ENCODE measurements around the gene KRT10. TPM values are rescaled to one million over a fixed set of nuclear protein-coding genes. Genes with fewer than 3 reads are reported as not detected.

The KRT10 gene
- polyA plus RNA-seq, 2 of the 4 experiments (the other 2 are of a cell fraction) = 59.8 to 96.2 TPM

GRCh38 chr17:40818733-40819527, 3.5 kb downstream of the KRT10 start (continued):
- TF ChIP-seq PBX3 (IDR thresholded peaks at IDR 0.05) (no peak), HOXA7 (CRISPR knock-in tag; IDR thresholded peaks at IDR 0.05) (0 out of 2 replicates have a peak, but pooled peaks have one; percentile 36), HEYL (CRISPR knock-in tag; IDR thresholded peaks at IDR 0.05) (no peak), MAX (IDR thresholded peaks at IDR 0.05) (no peak), E2F6 (IDR thresholded peaks at IDR 0.05; ENCODE audit: borderline replicate concordance, low read depth) (no peak; the same call in 1 of the 2 replicates), MAFK (IDR thresholded peaks at IDR 0.05; ENCODE audit: partially characterized antibody) (peak; percentile 69), TFCP2L1 (CRISPR knock-in tag; IDR thresholded peaks at IDR 0.05) (no peak), TP53 (CRISPR knock-in tag; IDR thresholded peaks at IDR 0.05) (no peak), SREBF2 (IDR thresholded peaks at IDR 0.05) (no peak), JUN (IDR thresholded peaks at IDR 0.05) (peak; percentile 53 to 94; a peak in 4 of 5 replicates), FOSB (CRISPR knock-in tag; IDR thresholded peaks at IDR 0.05) (0 out of 2 replicates have a peak, but pooled peaks have one; percentile 67), MAZ (IDR thresholded peaks at IDR 0.05; ENCODE audit: borderline replicate concordance, low read depth, low read length) (no peak), EHF (CRISPR knock-in tag; IDR thresholded peaks at IDR 0.05) (no peak), ZFP36 (IDR thresholded peaks at IDR 0.05; ENCODE audit: borderline replicate concordance, partially characterized antibody) (no peak), RFX5 (IDR thresholded peaks at IDR 0.05) (no peak), HES2 (IDR thresholded peaks at IDR 0.05) (no peak), NR3C1 (IDR thresholded peaks at IDR 0.05) (no peak), SMC3 (IDR thresholded peaks at IDR 0.05) (no peak), NPAS2 (CRISPR knock-in tag; IDR thresholded peaks at IDR 0.05; ENCODE audit: borderline replicate concordance) (no peak), POLR2AphosphoS2 (conservative IDR thresholded peaks at IDR 0.05; ENCODE audit: low read length) (no peak), CHD4 (IDR thresholded peaks at IDR 0.05; ENCODE audit: borderline replicate concordance) (no peak), USF2 (IDR thresholded peaks at IDR 0.05) (no peak), ELK1 (IDR thresholded peaks at IDR 0.05; ENCODE audit: low read depth, low read length) (0 out of 2 replicates have a peak, but pooled peaks have one; percentile 23), PHF8 (IDR thresholded peaks at IDR 0.05; ENCODE audit: borderline replicate concordance, low read depth) (peak; percentile 77; the same call in 1 of the 2 replicates), FOSL2 (IDR thresholded peaks at IDR 0.05) (no peak), FOSL2 (CRISPR knock-in tag; IDR thresholded peaks at IDR 0.05) (no peak), EP300 (IDR thresholded peaks at IDR 0.05) (no peak), FOXS1 (CRISPR knock-in tag; IDR thresholded peaks at IDR 0.05) (no peak), CHD2 (IDR thresholded peaks at IDR 0.05; ENCODE audit: low read length, partially characterized antibody) (no peak), KDM1A (IDR thresholded peaks at IDR 0.05; ENCODE audit: low read depth) (no peak), ZNF302 (CRISPR knock-in tag; IDR thresholded peaks at IDR 0.05) (no peak), MYC (IDR thresholded peaks at IDR 0.05; ENCODE audit: borderline replicate concordance, low read length) (no peak), ZSCAN20 (CRISPR knock-in tag; IDR thresholded peaks at IDR 0.05) (no peak), NFE2L2 (conservative IDR thresholded peaks at IDR 0.05; ENCODE audit: low read length) (no peak), REST (IDR thresholded peaks at IDR 0.05) (no peak), EHMT2 (IDR thresholded peaks at IDR 0.05; ENCODE audit: low read depth) (no peak), ZC3H11A (IDR thresholded peaks at IDR 0.05) (no peak)
